Stimulated activated CD8-positive, alpha-beta memory T cell treated with anti-CD3 and anti-CD28 coated beads, Interleukin-7, amount 100 ng/mL, for 4 hours (primary cell): ENCODE measurements around the gene TMEM165.

ENCODE experiments used
- DNase-seq, 2 donors: peaks; one replicate each; pipeline ENCODE4 v3.0.0-alpha.2; 2020; ENCODE audit warnings: low read depth in 2 of 2

Gene TMEM165

GRCh38 chr4:55367084-55367722, 28.6 kb upstream of the TMEM165 start:
- no peak for DNase-seq

GRCh38 chr4:55369968-55370367, 25.8 kb upstream of the TMEM165 start:
- DNase-seq, result no peak

- DNase-seq, result no peak
Observed at GRCh38 chr4:55372259-55372658, 23.5 kb upstream of the TMEM165 start.

GRCh38 chr4:55373461-55373860, 22.3 kb upstream of the TMEM165 start:
- DNase-seq, result no peak

- no peak for DNase-seq
Observed at GRCh38 chr4:55376698-55377097, 19.1 kb upstream of the TMEM165 start.

GRCh38 chr4:55378617-55379467, 16.9 kb upstream of the TMEM165 start:
- DNase-seq, result no peak

- no peak for DNase-seq
Observed at GRCh38 chr4:55380576-55380975, 15.2 kb upstream of the TMEM165 start.

- DNase-seq, result no peak
Observed at GRCh38 chr4:55381502-55381901, 14.3 kb upstream of the TMEM165 start.

GRCh38 chr4:55382488-55383003, 13.2 kb upstream of the TMEM165 start:
- DNase-seq, result no peak

- DNase-seq, result no peak
Observed at GRCh38 chr4:55385201-55385649, 10.5 kb upstream of the TMEM165 start.

GRCh38 chr4:55386073-55386472, 9.7 kb upstream of the TMEM165 start:
- no peak for DNase-seq

- DNase-seq, result no peak
Observed at GRCh38 chr4:55386840-55387239, 8.9 kb upstream of the TMEM165 start.

GRCh38 chr4:55393461-55394320, 2.1 kb upstream of the TMEM165 start:
- no peak for DNase-seq

- DNase-seq, result no peak
Observed at GRCh38 chr4:55395218-55395528, 584 bp upstream of the TMEM165 start.

GRCh38 chr4:55396308-55397125, 760 bp downstream of the TMEM165 start:
- peak in 1 of 2 donors; percentile 24 for DNase-seq

- no peak for DNase-seq
Observed at GRCh38 chr4:55397126-55397436, 1.3 kb downstream of the TMEM165 start.

- no peak for DNase-seq
Observed at GRCh38 chr4:55397520-55398321, 2.0 kb downstream of the TMEM165 start.

- no peak for DNase-seq
Observed at GRCh38 chr4:55398461-55398860, 2.7 kb downstream of the TMEM165 start.

GRCh38 chr4:55398966-55399365, 3.2 kb downstream of the TMEM165 start:
- DNase-seq, result no peak

- DNase-seq, result no peak
Observed at GRCh38 chr4:55399581-55399980, 3.8 kb downstream of the TMEM165 start.

- DNase-seq, result no peak
Observed at GRCh38 chr4:55405073-55405472, 9.3 kb downstream of the TMEM165 start.
